Midbrain (tissue), 1 donor: ENCODE results near the gene SLC25A22.
A peak's percentile ranks its signal among the peaks of the same experiment; 100 is the strongest.

Experiments used
- DNase-seq: peaks from one replicate; lab custom pipeline; 2025; lab: John Stamatoyannopoulos, UW

Gene SLC25A22

GRCh38 chr11:771617-772204 lies 26.4 kb downstream of the SLC25A22 start:
- DNase-seq = no peak

- no peak for DNase-seq
Observed at GRCh38 chr11:770642-771616, 27.2 kb downstream of the SLC25A22 start.

GRCh38 chr11:769887-770641 lies 28.0 kb downstream of the SLC25A22 start:
- no peak for DNase-seq

DNA sequence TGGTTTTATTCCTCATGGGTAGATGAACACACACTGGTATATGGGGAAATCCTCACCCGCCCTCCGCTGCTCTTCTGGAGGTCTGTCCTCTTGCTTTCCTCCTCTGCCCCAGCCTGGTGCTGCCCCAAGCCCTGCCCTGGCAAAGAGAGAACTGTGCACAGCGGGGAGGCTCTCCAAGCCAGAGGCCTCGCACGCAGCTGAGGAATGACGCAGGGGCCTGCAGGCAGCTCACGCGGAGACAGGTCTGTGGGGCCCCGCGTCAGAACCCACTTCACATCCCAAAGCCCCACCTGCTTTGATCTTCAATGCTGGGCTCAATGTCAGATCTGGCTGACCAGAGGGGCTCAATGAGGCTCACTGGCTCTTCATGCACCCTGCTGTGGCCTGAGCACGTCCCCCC lies 30.8 kb downstream of the SLC25A22 start:
- no peak for DNase-seq

DNA sequence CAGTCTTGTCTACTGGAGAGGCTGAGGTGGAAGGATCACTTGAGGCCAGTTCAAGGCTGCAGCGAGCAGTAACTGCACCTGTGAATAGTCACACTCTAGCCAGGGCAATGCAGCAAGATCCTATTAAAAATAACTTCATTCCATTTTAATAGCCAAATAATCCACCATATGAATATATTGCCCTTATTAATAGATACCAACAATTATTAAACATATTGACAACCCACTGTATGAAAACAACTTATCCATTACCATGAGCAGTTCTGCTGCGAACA lies 31.2 kb downstream of the SLC25A22 start:
- DNase-seq = no peak

DNA sequence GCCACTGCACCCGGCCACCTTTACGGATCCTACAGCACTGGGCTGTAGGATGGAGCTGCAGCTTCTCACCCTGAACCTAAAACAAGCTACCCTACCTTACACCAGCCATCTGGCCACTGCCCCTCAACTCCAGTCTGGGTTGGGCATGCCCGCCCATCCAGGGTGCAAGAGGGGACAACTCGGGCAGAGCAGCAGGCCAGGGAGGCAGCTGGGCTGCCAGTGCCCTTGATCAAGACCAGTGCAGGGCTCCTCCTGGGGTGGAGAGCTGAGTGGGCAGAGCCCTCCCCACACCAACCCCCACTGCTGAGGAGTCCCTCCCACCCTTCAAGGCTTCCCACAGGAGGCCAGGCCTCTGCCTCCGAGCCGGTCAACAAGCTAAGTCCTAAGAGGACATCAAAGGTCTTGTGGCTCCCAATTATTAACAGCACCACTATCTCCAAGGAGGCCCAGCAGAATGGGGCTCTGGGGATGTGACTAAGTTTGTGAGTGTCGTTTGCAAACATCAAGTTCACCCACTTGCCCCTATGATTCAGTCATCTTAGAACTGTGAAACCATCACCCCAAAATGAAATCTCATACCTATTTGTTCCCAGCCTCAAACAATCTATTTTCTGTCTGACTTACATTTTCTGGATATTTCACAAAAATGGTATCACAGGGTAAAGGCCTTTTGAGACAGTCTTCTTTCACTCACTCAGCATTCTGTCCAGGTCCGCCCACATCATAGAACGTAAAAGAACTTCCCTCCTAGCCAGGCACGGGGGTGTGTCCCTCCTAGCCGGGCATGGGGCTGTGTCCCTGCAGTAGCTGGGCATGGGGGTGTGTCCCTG lies 31.8 kb downstream of the SLC25A22 start:
- DNase-seq = no peak

GRCh38 chr11:765802-766091 lies 32.3 kb downstream of the SLC25A22 start:
- DNase-seq = no peak

DNA sequence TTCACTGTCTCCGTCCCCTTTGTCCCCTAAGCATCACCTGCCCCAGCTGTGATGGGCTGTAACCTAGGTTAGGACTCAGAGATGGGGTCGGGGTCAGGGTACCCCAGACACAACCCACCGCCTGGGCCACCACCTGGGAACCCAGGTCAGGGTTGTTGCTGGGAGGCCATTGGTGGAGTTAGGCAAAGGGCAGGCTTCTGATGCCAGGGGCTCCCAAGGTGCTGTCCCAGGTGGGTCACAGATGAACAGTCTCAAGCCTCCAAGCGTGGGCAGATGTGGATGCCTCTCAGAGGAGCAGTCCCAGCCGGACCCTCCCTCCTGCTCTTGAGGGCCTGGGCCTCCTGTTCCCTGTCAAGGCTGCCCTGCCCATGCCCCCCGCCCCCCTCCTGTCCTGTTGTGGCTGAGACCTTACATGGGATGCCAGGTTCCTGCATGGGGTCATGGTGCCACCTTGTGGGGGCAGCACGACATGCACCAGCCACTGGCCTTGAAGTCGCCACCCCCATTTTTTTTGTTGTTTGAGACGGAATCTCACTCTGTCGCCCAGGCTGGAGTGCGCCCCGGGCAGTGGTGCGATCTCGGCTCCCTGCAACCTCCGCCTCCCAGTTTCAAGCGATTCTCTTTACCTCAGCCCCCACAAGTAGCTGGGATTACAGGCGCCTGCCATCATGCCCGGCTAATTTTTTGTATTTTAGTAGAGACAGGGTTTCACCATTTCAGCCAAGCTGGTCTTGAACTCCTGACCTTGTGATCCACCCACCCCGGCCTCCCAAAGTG lies 32.9 kb downstream of the SLC25A22 start:
- DNase-seq = peak; percentile 49

GRCh38 chr11:764322-765024 lies 33.6 kb downstream of the SLC25A22 start:
- no peak for DNase-seq

GRCh38 chr11:763549-764321 lies 34.3 kb downstream of the SLC25A22 start:
- DNase-seq = no peak

- DNase-seq = no peak
Observed at GRCh38 chr11:763073-763463, 35.0 kb downstream of the SLC25A22 start.

DNA sequence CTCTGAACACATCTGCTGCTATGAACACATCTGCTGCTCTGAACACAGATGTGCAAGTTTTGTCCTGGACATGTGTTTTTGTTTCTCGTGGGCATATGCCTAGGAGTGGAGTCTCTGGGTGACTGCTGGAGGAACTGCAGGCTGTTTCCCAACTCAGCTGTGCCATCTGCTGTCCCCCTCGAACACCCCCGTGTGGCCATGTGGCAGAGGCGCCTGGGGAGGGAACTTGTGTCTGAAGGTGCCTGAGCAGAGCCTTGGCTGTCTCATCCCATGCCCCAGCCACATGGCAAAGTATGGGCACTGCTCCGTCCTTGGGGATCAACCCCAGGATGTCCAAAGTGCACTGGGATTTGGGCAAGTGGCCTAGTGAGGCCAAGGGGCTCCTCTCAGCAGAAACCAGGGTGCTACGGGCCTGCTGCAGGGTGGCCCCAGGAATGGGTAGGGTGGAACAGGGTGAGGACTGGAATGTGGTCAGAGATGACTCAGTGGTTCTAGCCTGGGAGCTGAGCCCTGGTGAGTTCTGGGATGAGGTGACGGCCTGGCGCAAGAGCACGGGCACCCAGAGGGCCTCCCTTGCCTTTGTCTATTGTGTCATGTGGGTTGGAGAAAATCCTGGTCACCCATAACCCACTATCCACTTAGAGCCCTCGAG lies 35.5 kb downstream of the SLC25A22 start:
- peak; percentile 44 for DNase-seq

DNA sequence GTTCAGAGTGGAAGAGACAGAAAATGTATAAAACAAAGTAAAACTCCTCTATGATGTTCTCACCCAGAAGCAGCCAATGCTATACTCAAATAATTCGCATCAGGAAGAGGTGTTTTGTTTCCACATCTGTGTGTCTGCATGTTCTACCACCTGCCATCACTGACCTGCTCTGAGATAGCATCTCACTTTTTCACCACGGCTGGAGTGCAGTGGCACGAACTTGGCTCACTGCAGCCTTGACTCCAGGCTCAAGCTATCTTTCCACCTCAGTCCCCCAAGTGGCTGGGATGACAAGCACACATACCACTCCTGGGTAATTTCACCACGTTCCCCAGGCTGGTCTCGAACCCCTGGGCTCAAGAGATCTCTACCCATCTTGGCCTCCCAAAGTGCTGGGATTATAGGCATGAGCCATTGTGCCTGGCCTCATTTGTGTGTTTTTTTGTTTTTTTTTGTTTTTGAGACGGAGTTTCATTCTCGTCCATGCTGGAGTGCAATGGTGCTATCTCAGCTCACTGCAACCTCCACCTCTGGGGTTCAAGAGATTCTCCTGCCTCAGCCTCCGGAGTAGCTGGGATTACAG lies 36.5 kb downstream of the SLC25A22 start:
- no peak for DNase-seq

DNA sequence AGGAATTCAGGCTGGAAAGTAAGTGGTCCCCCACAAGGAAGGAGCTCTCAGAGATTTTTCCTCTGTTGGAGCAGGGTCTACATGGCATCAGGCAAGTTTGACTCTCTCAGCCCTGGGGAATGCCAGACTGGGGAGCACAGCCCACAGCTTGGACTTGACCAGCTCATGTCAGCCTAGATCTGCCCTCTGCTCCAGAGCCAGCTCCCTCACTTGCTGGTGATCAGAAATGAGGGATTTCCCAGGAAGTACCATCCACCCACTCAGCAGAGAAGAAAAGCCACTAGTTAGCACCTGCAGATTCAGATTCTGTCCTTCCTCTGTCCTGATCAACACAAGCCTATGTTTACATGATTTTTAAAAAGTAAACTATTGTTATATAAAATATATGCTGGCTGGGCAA lies 37.8 kb downstream of the SLC25A22 start:
- DNase-seq = no peak

DNA sequence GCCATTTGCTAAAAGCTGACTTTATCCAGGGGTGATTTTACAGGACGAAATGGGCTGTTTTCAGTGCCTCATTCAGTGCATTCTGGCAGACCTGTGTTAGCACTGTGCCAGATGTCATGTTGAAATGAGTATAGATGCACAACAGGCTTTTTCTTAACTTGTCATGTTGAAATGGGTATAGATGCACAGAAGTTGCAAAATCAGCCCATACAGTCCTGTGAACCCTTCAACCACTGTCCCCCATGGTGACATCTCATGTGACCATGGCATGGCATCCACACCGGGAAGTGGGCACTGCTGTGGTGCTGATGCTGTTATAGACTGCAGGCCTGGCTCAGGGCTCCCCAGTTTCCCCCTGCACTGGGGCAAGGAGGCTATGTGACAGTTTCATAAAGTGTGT lies 48.4 kb downstream of the SLC25A22 start:
- DNase-seq = no peak

DNA sequence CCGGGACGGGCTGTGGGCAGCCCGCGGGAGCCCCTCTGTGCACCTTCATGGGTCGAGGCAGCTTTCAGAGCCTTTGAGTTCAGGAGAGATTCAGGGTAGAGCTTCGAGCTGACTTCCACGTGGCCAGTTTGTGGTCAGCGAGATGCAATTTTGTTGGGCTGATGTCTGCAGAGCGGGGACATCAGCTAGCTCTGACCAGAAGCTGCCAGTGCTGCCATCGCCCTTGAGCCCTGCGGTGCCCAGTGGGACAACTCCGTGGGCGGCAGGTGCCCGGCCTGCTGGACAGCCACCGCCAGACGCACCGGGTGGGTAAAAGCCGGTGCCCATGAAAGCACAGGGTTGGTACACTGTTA lies 50.1 kb downstream of the SLC25A22 start:
- DNase-seq = peak; percentile 32

DNA sequence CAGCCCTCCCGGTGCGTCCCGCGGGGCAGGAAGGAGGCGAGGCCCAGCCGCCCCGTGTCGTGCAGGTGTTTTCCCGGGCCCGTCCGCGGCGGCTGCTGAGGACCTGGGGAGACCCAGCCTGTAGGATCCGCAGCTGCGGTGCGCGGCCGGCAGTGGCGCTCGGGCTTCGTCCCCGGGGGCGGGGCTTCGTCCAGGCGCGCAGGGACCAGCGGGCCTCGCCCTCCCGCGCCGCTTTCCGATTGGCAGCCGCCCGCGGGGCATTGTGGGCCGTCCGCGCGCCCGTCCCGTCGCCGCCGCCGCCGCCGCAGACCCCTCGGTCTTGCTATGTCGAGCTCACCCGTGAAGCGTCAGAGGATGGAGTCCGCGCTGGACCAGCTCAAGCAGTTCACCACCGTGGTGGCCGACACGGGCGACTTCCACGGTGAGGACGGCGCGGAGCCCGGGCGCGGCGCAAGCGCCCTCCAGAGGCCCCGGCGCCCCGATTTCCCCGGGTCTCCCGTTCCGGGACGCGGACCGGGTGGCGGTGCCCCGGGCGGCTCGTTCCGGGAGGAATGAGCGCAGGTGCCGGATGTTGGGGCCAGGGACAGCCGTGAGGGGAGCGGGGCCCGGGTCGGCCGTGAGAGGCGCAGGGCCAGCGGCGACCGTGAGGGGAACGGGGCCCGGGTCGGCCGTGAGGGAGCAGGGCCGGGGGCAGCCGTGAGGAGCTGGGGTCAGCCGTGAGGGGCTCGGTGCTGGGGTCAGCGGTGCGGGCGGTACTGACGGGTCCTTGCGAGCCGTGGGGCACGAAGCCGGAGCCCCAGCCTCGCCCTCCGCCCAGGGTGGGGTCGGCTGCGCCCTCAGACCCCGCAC lies 50.7 kb downstream of the SLC25A22 start, which contains the start of gene TALDO1:
Gene TALDO1, plus strand, starts transcription at position 307 of the 849 bp plus-strand sequence. Its CDS starts 18 bp downstream, at position 325.
- DNase-seq = peak; percentile 86
